ENCODE results near the gene MARCHF3.

DNA sequence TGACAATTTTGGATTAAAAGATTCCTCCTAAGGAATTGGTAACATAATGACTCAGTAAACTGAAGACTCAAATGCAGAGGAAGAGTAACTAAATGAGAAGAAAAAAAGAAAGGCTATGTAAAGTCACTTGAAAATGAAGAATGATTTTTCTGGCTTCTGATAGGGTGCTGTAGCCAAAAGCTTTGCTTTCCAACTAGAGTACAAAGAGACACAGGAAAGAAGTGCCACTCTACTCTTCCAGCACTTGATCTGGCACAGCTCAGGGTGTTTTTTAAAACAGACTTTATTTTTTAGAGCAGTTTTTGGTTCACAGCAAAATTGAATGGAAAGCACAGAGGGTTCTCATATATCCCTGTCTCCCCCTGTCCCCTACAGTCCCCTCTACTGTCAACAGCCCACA, 130.9 kb downstream of the MARCHF3 start:
- TF ChIP-seq, protein P1, sequence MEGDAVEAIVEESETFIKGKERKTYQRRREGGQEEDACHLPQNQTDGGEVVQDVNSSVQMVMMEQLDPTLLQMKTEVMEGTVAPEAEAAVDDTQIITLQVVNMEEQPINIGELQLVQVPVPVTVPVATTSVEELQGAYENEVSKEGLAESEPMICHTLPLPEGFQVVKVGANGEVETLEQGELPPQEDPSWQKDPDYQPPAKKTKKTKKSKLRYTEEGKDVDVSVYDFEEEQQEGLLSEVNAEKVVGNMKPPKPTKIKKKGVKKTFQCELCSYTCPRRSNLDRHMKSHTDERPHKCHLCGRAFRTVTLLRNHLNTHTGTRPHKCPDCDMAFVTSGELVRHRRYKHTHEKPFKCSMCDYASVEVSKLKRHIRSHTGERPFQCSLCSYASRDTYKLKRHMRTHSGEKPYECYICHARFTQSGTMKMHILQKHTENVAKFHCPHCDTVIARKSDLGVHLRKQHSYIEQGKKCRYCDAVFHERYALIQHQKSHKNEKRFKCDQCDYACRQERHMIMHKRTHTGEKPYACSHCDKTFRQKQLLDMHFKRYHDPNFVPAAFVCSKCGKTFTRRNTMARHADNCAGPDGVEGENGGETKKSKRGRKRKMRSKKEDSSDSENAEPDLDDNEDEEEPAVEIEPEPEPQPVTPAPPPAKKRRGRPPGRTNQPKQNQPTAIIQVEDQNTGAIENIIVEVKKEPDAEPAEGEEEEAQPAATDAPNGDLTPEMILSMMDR (conservative IDR thresholded peaks at IDR 0.05; ENCODE audit: low read length) = no peak
- TF ChIP-seq EZH2phosphoT487 (IDR thresholded peaks at IDR 0.05; ENCODE audit: borderline replicate concordance) = no peak

All from Loucy (cell line).